Ovary (tissue), 9 donors: Measurements from ENCODE around the gene BUB3. TPM values are rescaled to one million over a fixed set of nuclear protein-coding genes. Genes with fewer than 3 reads are reported as not detected.

ENCODE experiments used
- DNase-seq, 5 donors: peaks; one replicate each; pipeline ENCODE4 v3.0.0-alpha.2; 2019 to 2020
- H3K27ac ChIP-seq, 2 donors: fragments of 200-600 bp; one replicate each; pipeline versions ENCODE4 v1.5.1 to v1.8.0; 2019 to 2022
- H3K27me3 ChIP-seq: fragments of 200-600 bp; one replicate; pipeline ENCODE4 v1.8.0; 2022
- H3K36me3 ChIP-seq: fragments of 200-600 bp; sonication (generic); one replicate; pipeline ENCODE4 v1.5.1; 2019
- H3K4me1 ChIP-seq: one replicate; pipeline ENCODE4 v1.8.1; 2013; ENCODE audit warnings: mild to moderate bottlenecking, moderate library complexity; ENCODE audit not compliant: insufficient read depth
- H3K4me3 ChIP-seq: fragments of 200-600 bp; sonication (generic); one replicate; pipeline ENCODE4 v1.5.1; 2017
- H3K9me3 ChIP-seq, 2 donors: fragments of 200-600 bp in 1 of 2; sonication (generic) in 1 of 2; one replicate each; pipeline versions ENCODE4 v1.5.1 to v1.8.1; 2013 to 2019; ENCODE audit warnings: mild to moderate bottlenecking in 1 of 2, moderate library complexity in 1 of 2
- CTCF ChIP-seq, 3 donors: fragments of 450-650 bp in 2 of 3; fragments of 200-600 bp in 1 of 3; IDR thresholded peaks; one replicate each; pipeline versions ENCODE4 v1.5.1 to v1.8.0; 2016 to 2022; ENCODE audit warnings: antibody characterized with exemption in 3 of 3, mild to moderate bottlenecking in 1 of 3
- EP300 ChIP-seq: sonication (generic); formaldehyde crosslinking; IDR thresholded peaks from one replicate; pipeline ENCODE4 v1.6.1; 2017; ENCODE audit warnings: antibody characterized with exemption
- POLR2A ChIP-seq: fragments of 450-650 bp; IDR thresholded peaks from one replicate; pipeline ENCODE4 v1.6.1; 2017; ENCODE audit warnings: antibody characterized with exemption, mild to moderate bottlenecking, moderate library complexity
- WGBS, 3 donors: extraction: QIAGEN DNeasy Blood & Tissue Kit in 1 of 3; methylation state at CpG; one replicate each; pipeline versions ENCODE4 v1.1.5 to v1.1.7; 2013 to 2017; 5-methylcytosine and 5-hydroxymethylcytosine counted together
- intact Hi-C, 4 donors: fragments of 100-400 bp; cut with DNase I; formaldehyde crosslinking; loops; one replicate each; pipeline versions ENCODE4 v1.11.0 to v1.15.1; 2022 to 2023
- polyA plus RNA-seq, 2 donors: library from polyadenylated mRNA; stranded (reverse); fragments of 200-250 nt in 1 of 2; fragments of 350-450 nt in 1 of 2; fragmentation: Illumina TruSeq in 1 of 2; extraction: RNeasy Lipid Tissue Mini Kit (QIAGEN cat#74804) in 1 of 2; gene quantifications; one replicate each; pipeline ENCODE4 v1.2.3, GENCODE V29; 2013 to 2014
- total RNA-seq, 7 donors: library from RNA; depleted of rRNA in 2 of 7; stranded (reverse); fragments of >200 nt in 2 of 7; fragmentation: NEBNext Ultra II Directional in 3 of 7; extraction: Animal tissue kit (Norgen Biotek cat#: 25700) in 3 of 7; gene quantifications; one replicate each; pipeline versions ENCODE4 v1.1.0 to v1.2.4, GENCODE V29; 2016 to 2023
- donor health status: DM: no; HTN: no; CAD: no; lungs with moderate emphysema.
- donor health status: DM: no; HTN: no; CAD: no.
- donor health status: Bipolar disorder and iron deficiency.
- donor health status: DM: yes; HTN: yes; CAD: no.
- donor health status: DM: no; HTN: no; CAD: no.
- donor health status: DM: yes; HTN: yes; CAD: no.

The BUB3 gene
- total and polyA plus RNA-seq, 9 donors = 54.8 to 63.1 (median 59.9) TPM

DNA sequence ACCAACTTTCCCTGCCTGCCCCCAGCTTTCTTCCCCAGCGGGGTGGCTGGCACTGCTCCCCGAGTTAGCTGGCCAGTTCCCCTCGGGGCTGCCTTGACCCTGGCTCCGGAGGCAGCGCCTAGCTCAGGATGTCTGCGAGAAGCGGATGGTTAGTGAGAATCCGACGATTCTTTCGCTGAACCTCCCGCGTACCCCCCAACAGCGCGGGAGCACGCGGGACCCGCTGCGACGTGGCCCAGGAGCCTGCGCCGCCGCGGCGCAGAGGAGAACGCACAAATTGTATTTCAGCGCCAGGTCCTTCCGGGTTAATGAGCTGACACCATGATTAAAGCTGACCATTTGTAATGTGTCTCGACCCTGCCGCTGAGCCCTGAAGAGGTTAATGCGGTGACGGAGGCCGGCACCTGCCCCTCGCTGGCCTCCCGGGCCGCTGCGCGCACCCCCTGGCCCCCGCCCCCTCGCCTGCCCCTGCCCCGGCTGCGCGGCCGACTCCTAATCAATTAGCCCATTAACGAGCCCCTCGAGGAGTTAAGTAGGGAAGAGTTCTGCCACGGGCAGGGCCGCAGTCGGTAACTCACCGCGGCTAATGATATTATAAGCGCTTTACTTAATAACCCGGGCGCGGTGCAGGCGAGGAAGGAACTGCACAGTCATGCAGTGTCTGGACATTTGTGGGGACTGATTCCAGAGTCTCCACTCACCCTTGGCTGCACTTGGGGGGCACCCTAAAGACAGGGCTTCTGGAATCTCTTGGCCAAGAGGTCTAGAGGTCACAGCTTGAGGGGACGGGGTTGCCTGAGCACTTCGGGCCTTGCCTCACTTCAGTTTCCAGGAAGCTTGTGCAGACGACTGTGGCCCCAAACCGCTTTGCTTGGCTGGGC, 7.9 kb upstream of the BUB3 start:
- Histone ChIP-seq H3K27ac (no peak overlapping the region), H3K4me3 (no peak overlapping the region), H3K36me3 (no peaks in the 10 kb centered on the region), H3K9me3 (no peaks in the 10 kb centered on the region), H3K27me3 (peaks cover 18% of the 10 kb centered on the region), H3K4me1 (peaks cover 1% of the 10 kb centered on the region)
- intact Hi-C loops = no loop called here
- DNase-seq = no peak
- TF ChIP-seq EP300 (no peak), CTCF (IDR thresholded peaks at IDR 0.05) (no peak), POLR2A (no peak)
- WGBS, 3 donors = 2 to 3% (median 2%) methylated on average over 52 to 59 of the region's 59 CpGs

DNA sequence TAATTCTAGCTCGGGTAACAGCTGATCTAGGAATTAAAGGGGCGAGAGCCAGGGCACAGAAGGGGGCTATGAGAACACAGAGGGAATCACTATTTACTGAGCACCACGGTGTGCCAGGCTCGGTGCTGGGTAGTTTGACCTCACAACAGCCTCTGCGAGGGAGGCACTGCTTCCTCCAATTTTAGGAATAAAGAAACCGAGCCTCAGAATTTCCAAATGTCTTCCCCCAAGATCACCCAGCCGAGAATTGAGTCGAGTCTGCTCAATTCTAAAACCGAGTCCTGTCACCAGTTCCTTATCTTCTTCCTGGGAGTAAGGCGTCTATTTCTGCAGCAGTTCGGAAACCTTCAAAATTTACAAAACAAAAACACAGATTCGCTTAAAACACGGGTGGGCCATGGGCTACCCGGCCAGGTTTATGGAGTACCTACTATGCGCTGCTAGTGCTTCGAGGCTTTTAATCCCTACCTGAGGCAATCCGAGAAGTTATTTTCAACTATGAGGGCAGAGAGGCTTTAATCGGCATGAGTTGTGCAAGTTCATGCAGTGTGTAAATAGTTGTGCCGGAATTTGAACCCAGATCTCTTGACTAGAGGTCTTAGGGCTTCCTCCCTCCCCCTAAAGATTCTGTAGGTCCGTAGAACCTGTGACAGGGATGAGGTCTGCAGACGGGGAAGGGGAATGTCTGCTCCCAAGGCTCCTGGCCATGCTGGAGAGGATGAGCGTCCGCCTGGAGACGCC, 7.1 kb upstream of the BUB3 start:
- peaks cover 2% of the 10 kb centered on the region for H3K4me1 ChIP-seq
- WGBS, 3 donors = 10 to 12% (median 10%) methylated on average over 24 of the region's 24 CpGs
- intact Hi-C loops = no loop called here

GRCh38 chr10:123147635-123148413, 6.4 kb upstream of the BUB3 start, which contains the start of gene HMX2:
TSS of gene HMX2 (plus strand) at chr10:123148136. CDS start at chr10:123148379, 243 bp downstream.
- Histone ChIP-seq H3K4me3 (no peak within 1 kb of the TSS), H3K9me3 (no peaks in the 10 kb centered on the region), H3K36me3 (no peaks in the 10 kb centered on the region), H3K27ac (no peak within 1 kb of the TSS), H3K4me1 (peaks cover 2% of the 10 kb centered on the region), H3K27me3 (peaks cover 16% of the 10 kb centered on the region)
- intact Hi-C loops = no loop called here
- WGBS, 3 donors = 1% methylated on average over 53 to 64 of the region's 64 CpGs
- peak in 1 of 5 donors; percentile 15 for DNase-seq
- no peak for TF ChIP-seq CTCF (IDR thresholded peaks at IDR 0.05)
- no peak for TF ChIP-seq POLR2A
- TF ChIP-seq EP300 = no peak

More for the DNA sequence above, 7.1 kb upstream of the BUB3 start:
- DNase-seq = no peak
- Histone ChIP-seq H3K27me3 (peaks cover 16% of the 10 kb centered on the region), H3K4me3 (no peak overlapping the region), H3K27ac (no peak overlapping the region), H3K36me3 (no peaks in the 10 kb centered on the region), H3K9me3 (no peaks in the 10 kb centered on the region)
- TF ChIP-seq CTCF (IDR thresholded peaks at IDR 0.05) = no peak
- TF ChIP-seq POLR2A = no peak
- TF ChIP-seq EP300 = no peak
